ENCODE measurements around the gene TAMM41. TPM values are rescaled to one million over a fixed set of nuclear protein-coding genes. Genes with fewer than 3 reads are reported as not detected.

The TAMM41 gene
- total RNA-seq, 1 donor from 2014 or later, result 11.2 TPM

DNA sequence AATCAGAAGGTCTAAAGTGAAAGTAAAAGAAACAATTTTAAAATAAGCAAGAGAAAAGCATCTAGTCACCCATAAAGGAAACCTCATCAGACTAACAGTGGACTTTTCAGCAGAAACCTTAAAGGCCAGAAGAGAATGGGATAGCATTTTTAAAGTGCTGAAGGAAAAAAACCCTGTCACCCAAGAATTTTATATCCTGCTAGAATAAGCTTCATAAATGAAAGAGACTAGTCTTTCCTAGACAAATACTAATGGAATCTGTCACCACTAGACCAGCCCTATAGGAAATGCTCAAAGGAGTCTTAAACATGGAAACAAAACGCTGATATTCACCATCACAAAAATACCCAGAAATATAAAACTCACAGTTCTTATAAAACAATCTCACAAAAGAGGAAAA is 46.9 kb downstream of the TAMM41 start:
- H3K27ac Mint-ChIP-seq (ENCODE audit: unreplicated experiment), result no peak overlapping the region

GRCh38 chr3:11794927-11795326 is 51.8 kb downstream of the TAMM41 start:
- Mint-ChIP-seq H3K9me3 (ENCODE audit: low read depth) (peaks cover 19% of the 10 kb centered on the region), H3K27ac (ENCODE audit: unreplicated experiment) (no peak overlapping the region), H3K4me1 (ENCODE audit: low read depth) (peaks cover 2% of the 10 kb centered on the region), H3K27me3 (ENCODE audit: low read depth) (no peaks in the 10 kb centered on the region), H3K4me3 (ENCODE audit: unreplicated experiment) (no peak overlapping the region), H3K36me3 (ENCODE audit: low read depth) (peaks cover 37% of the 10 kb centered on the region)
- TF ChIP-seq, protein P1, sequence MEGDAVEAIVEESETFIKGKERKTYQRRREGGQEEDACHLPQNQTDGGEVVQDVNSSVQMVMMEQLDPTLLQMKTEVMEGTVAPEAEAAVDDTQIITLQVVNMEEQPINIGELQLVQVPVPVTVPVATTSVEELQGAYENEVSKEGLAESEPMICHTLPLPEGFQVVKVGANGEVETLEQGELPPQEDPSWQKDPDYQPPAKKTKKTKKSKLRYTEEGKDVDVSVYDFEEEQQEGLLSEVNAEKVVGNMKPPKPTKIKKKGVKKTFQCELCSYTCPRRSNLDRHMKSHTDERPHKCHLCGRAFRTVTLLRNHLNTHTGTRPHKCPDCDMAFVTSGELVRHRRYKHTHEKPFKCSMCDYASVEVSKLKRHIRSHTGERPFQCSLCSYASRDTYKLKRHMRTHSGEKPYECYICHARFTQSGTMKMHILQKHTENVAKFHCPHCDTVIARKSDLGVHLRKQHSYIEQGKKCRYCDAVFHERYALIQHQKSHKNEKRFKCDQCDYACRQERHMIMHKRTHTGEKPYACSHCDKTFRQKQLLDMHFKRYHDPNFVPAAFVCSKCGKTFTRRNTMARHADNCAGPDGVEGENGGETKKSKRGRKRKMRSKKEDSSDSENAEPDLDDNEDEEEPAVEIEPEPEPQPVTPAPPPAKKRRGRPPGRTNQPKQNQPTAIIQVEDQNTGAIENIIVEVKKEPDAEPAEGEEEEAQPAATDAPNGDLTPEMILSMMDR (IDR thresholded peaks at IDR 0.05), result no peak
- DNase-seq (ENCODE audit: low spot score), result no peak

More for the DNA sequence above, 46.9 kb downstream of the TAMM41 start:
- DNase-seq (ENCODE audit: low spot score), result no peak
- Mint-ChIP-seq H3K36me3 (ENCODE audit: low read depth) (peaks cover 51% of the 10 kb centered on the region), H3K4me1 (ENCODE audit: low read depth) (peaks cover 5% of the 10 kb centered on the region), H3K9me3 (ENCODE audit: low read depth) (peaks cover 33% of the 10 kb centered on the region), H3K27me3 (ENCODE audit: low read depth) (no peaks in the 10 kb centered on the region), H3K4me3 (ENCODE audit: unreplicated experiment) (no peak overlapping the region)
- TF ChIP-seq, protein P1 (IDR thresholded peaks at IDR 0.05), result no peak

DNA sequence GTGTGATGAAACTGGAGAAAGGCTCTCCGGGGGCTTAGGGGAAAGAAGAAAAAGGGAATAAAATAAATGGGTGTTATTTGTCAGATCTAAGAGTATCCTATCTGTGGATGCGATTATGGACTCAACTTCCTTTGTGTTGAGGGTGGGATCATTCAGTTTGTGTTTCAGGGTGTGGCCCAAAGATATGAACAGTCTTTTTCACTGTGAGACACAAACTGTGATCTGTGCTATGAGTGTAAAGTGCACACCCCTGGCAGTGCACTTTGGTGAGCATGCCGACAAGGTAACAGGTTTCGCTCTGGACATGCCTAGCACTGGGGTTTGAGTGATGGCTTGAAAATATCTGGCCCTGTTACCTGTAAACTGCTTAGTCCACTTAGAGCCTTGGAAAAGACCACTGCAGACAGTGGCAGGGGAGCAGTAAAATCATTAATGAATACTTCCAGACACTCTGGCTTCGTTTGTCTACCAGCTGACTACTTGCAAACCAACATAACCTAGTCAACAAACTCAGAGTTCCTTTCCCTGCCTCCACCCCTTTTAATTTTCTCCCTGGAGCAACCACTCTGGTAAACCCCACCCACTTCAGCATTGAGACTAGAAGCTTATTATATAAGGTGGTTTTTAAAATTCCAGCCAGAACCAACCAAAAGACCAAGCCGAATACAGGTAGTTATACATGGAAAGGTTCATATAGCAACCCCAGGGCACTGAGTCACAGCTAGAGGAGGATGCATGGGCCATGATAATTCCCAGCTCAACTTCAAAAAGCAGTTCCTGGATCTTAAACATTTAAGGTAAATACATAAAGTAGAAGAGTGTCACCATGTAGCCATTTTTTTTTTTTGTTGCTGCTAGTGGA is 55.1 kb downstream of the TAMM41 start:
- TF ChIP-seq, protein P1 (IDR thresholded peaks at IDR 0.05), result no peak
- Mint-ChIP-seq H3K36me3 (ENCODE audit: low read depth) (peaks cover 31% of the 10 kb centered on the region), H3K27me3 (ENCODE audit: low read depth) (no peaks in the 10 kb centered on the region), H3K4me1 (ENCODE audit: low read depth) (no peaks in the 10 kb centered on the region), H3K9me3 (ENCODE audit: low read depth) (peaks cover 3% of the 10 kb centered on the region), H3K27ac (ENCODE audit: unreplicated experiment) (no peak overlapping the region), H3K4me3 (ENCODE audit: unreplicated experiment) (no peak overlapping the region)
- no peak for DNase-seq (ENCODE audit: low spot score)

- DNase-seq (ENCODE audit: low spot score), result no peak
- TF ChIP-seq, protein P1 (IDR thresholded peaks at IDR 0.05), result no peak
- Mint-ChIP-seq H3K27me3 (ENCODE audit: low read depth) (no peaks in the 10 kb centered on the region), H3K36me3 (ENCODE audit: low read depth) (peaks cover 31% of the 10 kb centered on the region), H3K4me3 (ENCODE audit: unreplicated experiment) (no peak overlapping the region), H3K27ac (ENCODE audit: unreplicated experiment) (no peak overlapping the region), H3K9me3 (ENCODE audit: low read depth) (peaks cover 3% of the 10 kb centered on the region), H3K4me1 (ENCODE audit: low read depth) (no peaks in the 10 kb centered on the region)
Observed at GRCh38 chr3:11789412-11789811, 57.3 kb downstream of the TAMM41 start.

DNA sequence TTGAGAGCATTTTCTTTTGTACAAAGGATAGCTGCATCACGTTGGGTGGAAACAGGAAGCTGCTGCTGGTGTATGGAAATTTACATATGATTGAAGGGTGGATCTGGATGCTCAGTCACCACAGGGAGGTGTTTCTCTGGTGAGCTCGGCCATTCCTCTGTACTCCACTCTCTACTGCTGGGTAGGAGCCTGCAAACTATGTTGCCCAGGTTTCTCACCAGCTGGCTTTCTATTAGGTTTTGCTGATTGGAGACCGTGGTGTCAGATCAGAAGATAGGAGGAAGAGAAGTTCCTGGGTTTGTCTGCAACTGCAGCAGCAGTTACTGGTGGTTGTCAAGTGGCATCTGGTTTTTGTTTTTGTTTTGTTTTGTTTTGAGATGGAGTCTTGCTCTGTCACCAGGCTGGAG is 61.7 kb downstream of the TAMM41 start:
- H3K4me1 Mint-ChIP-seq (ENCODE audit: low read depth), result no peaks in the 10 kb centered on the region
- no peak overlapping the region for H3K27ac Mint-ChIP-seq (ENCODE audit: unreplicated experiment)
- TF ChIP-seq, protein P1 (IDR thresholded peaks at IDR 0.05), result no peak
- DNase-seq (ENCODE audit: low spot score), result no peak
- H3K36me3 Mint-ChIP-seq (ENCODE audit: low read depth), result peaks cover 18% of the 10 kb centered on the region
- no peaks in the 10 kb centered on the region for H3K27me3 Mint-ChIP-seq (ENCODE audit: low read depth)
- H3K9me3 Mint-ChIP-seq (ENCODE audit: low read depth), result peaks cover 3% of the 10 kb centered on the region
- H3K4me3 Mint-ChIP-seq (ENCODE audit: unreplicated experiment), result no peak overlapping the region
